K562 (cell line): Measurements from ENCODE around the gene GSG1. TPM values are rescaled to one million over a fixed set of nuclear protein-coding genes. Genes with fewer than 3 reads are reported as not detected.

ENCODE experiments used
- ATAC-seq: fragments of 200-7000 bp; cut with Tn5 transposase; 3 replicates; pipeline ENCODE4 v1.9.1; 2020; ENCODE audit warnings: moderate library complexity
- BruUV-seq: library from RNA; stranded (reverse); fragments of 400-500 nt; replicated peaks from 2 replicates; lab custom pipeline; 2021; lab: Mats Ljungman, UMichigan
- CTCF ChIA-PET: fragments of 300-600 bp; formaldehyde crosslinking; extraction: SDS; loops from one replicate; lab custom pipeline; 2021; ENCODE audit warnings: low intra/inter-chr PET ratio; lab: Yijun Ruan, JAX
- POLR2A ChIA-PET: fragments of 300-600, 350-650 bp; sonication (Branson Sonifier 250); formaldehyde crosslinking; extraction: SDS; loops from one replicate; lab custom pipeline; 2021; ENCODE audit warnings: antibody characterized with exemption, inconsistent platforms; lab: Yijun Ruan, JAX
- DNase-seq, 4 experiments: peaks; one replicate each; pipeline versions ENCODE4 v3.0.0 to v3.0.0-alpha.2; 2011 to 2018; ENCODE audit warnings: low spot score in 3 of 4, mixed read lengths in 3 of 4; ENCODE audit errors: extremely low read depth in 1 of 4
- FAIRE-seq: peaks from 2 replicates; lab custom pipeline; 2011; peaks lifted over from hg19 to GRCh38; lab: Jason Lieb, UNC
- H2AFZ ChIP-seq: 2 replicates; pipeline ENCODE4 v1.6.0; 2011; ENCODE audit warnings: low read depth, low read length, control low read depth, inconsistent platforms
- H3K27ac ChIP-seq: fragments of 200-600 bp; 3 replicates; pipeline ENCODE4 v1.8.0; 2011; ENCODE audit warnings: low read depth, mild to moderate bottlenecking, control low read depth, inconsistent platforms, low read length, moderate library complexity, mixed read lengths; ENCODE audit errors: extremely low read depth
- H3K27me3 ChIP-seq, 2 experiments: fragments of 300-600 bp in 1 of 2; 2 replicates in 1 of 2; 3 replicates in 1 of 2; pipeline versions ENCODE4 v1.6.0 to v1.8.0; 2011; ENCODE audit warnings: inconsistent platforms in 2 of 2, low read length in 2 of 2, mild to moderate bottlenecking in 1 of 2, mixed read lengths in 1 of 2, moderate library complexity in 1 of 2; ENCODE audit not compliant: control insufficient read depth in 2 of 2, insufficient read depth in 2 of 2
- H3K36me3 ChIP-seq: fragments of 300-600 bp; 3 replicates; pipeline ENCODE4 v1.8.0; 2011; ENCODE audit warnings: mild to moderate bottlenecking, low read length, inconsistent platforms; ENCODE audit not compliant: control insufficient read depth, insufficient read depth
- H3K4me1 ChIP-seq, 2 experiments: fragments of 200-600 bp in 1 of 2; replicated peaks in 1 of 2; 2 replicates in 1 of 2; 3 replicates in 1 of 2; pipeline versions ENCODE4 v1.5.1 to v1.8.0; 2011; ENCODE audit warnings: inconsistent platforms in 2 of 2, low read length in 2 of 2, mild to moderate bottlenecking in 1 of 2, mixed read lengths in 1 of 2, moderate library complexity in 1 of 2; ENCODE audit not compliant: control insufficient read depth in 2 of 2, insufficient read depth in 2 of 2
- H3K4me2 ChIP-seq: 2 replicates; pipeline ENCODE4 v1.6.1; 2011; ENCODE audit warnings: low read length, control low read depth, inconsistent platforms, mixed read lengths; ENCODE audit not compliant: insufficient read depth
- H3K4me3 ChIP-seq: fragments of 200-600 bp; sonication (generic), shearing (Covaris generic); 2 replicates; pipeline ENCODE4 v1.5.1; 2016; ENCODE audit warnings: control low read depth, inconsistent platforms
- H3K79me2 ChIP-seq: fragments of 200-600 bp; 3 replicates; pipeline ENCODE4 v1.8.0; 2011; ENCODE audit warnings: low read length, inconsistent platforms; ENCODE audit not compliant: control insufficient read depth, insufficient read depth
- H3K9ac ChIP-seq, 2 experiments: 2 replicates each; pipeline versions ENCODE4 v1.6.0 to v1.6.1; 2011; ENCODE audit warnings: low read depth in 2 of 2, low read length in 2 of 2, control low read depth in 1 of 2, inconsistent platforms in 1 of 2, mild to moderate bottlenecking in 1 of 2, mixed read lengths in 1 of 2; ENCODE audit not compliant: insufficient read depth in 1 of 2
- H3K9me1 ChIP-seq: one replicate; pipeline ENCODE4 v1.6.0; 2011; ENCODE audit warnings: inconsistent platforms, mild to moderate bottlenecking, low read length, moderate library complexity; ENCODE audit not compliant: control insufficient read depth, insufficient read depth
- H3K9me3 ChIP-seq: replicated peaks from 2 replicates; pipeline ENCODE4 v1.5.1; 2011; ENCODE audit warnings: low read depth, low read length, inconsistent platforms; ENCODE audit not compliant: control insufficient read depth, insufficient read depth
- H4K20me1 ChIP-seq: replicated peaks from 2 replicates; pipeline ENCODE4 v1.6.1; 2011; ENCODE audit warnings: low read length, inconsistent platforms, mixed read lengths; ENCODE audit not compliant: control insufficient read depth, insufficient read depth
- ARID3B ChIP-seq: fragments of 250-450 bp; sonication (Bioruptor Pico); IDR thresholded peaks from 2 replicates; pipeline ENCODE4 v1.4.0; 2020; ENCODE audit warnings: borderline replicate concordance
- CCNT2 ChIP-seq: IDR thresholded peaks from 2 replicates; pipeline ENCODE4 v1.6.1; 2011; ENCODE audit warnings: borderline replicate concordance, low read depth, mild to moderate bottlenecking, moderate library complexity, mixed read lengths, low read length; ENCODE audit not compliant: insufficient read length; ENCODE audit errors: extremely low read depth
- CEBPG ChIP-seq, 3 experiments: fragments of 200-800 bp in 1 of 3; sonication (Bioruptor generic) in 1 of 3; sonication (generic) in 1 of 3; formaldehyde crosslinking in 1 of 3; IDR thresholded peaks in 2 of 3; conservative IDR thresholded peaks in 1 of 3; 2 replicates each; pipeline versions ENCODE4 v1.6.1 to v1.8.0; 2016 to 2022; ENCODE audit warnings: missing compliant biosample characterization in 2 of 3, missing genetic modification characterization in 2 of 3, mild to moderate bottlenecking in 1 of 3, missing genetic modification reagents in 1 of 3
- FOS ChIP-seq: IDR thresholded peaks from 3 replicates; pipeline ENCODE4 v1.6.1; 2011; ENCODE audit not compliant: insufficient read length; ENCODE audit errors: extremely low read depth
- FOXJ3 ChIP-seq: sonication (generic); formaldehyde crosslinking; IDR thresholded peaks from 2 replicates; pipeline ENCODE4 v1.4.0; 2020; ENCODE audit warnings: mild to moderate bottlenecking, missing genetic modification reagents
- ID3 ChIP-seq, 2 experiments: fragments of 250-450 bp in 1 of 2; fragments of 450-650 bp in 1 of 2; sonication (Bioruptor Pico) in 1 of 2; IDR thresholded peaks; 2 replicates each; pipeline versions ENCODE4 v1.6.1 to v1.8.0; 2016 to 2021; ENCODE audit warnings: mild to moderate bottlenecking in 2 of 2, moderate library complexity in 2 of 2, missing compliant biosample characterization in 1 of 2, missing genetic modification characterization in 1 of 2
- MLLT1 ChIP-seq, 2 experiments: fragments of 450-650 bp; IDR thresholded peaks; 2 replicates each; pipeline ENCODE4 v1.6.1; 2016
- ZBTB9 ChIP-seq: fragments of 450-650 bp; formaldehyde crosslinking; IDR thresholded peaks from 2 replicates; pipeline ENCODE4 v1.4.0; 2020; ENCODE audit warnings: mild to moderate bottlenecking, moderate library complexity
- ZNF175 ChIP-seq: fragments of 200-800 bp; sonication (Bioruptor generic); IDR thresholded peaks from 2 replicates; pipeline ENCODE4 v1.6.1; 2016; ENCODE audit warnings: low read depth, mild to moderate bottlenecking, missing genetic modification characterization, missing compliant biosample characterization
- ZNF639 ChIP-seq, 2 experiments: fragments of 200-800 bp in 1 of 2; sonication (Bioruptor generic) in 1 of 2; sonication (generic) in 1 of 2; formaldehyde crosslinking in 1 of 2; IDR thresholded peaks in 1 of 2; conservative IDR thresholded peaks in 1 of 2; 2 replicates each; pipeline versions ENCODE4 v1.5.0 to v1.6.1; 2016 to 2020; ENCODE audit warnings: missing compliant biosample characterization in 1 of 2, missing genetic modification characterization in 1 of 2, missing genetic modification reagents in 1 of 2
- ZNF707 ChIP-seq: fragments of 250-450 bp; sonication (Bioruptor Pico); conservative IDR thresholded peaks from 2 replicates; pipeline ENCODE4 v1.8.0; 2022; ENCODE audit warnings: inconsistent platforms, mild to moderate bottlenecking, moderate library complexity
- WGBS: fragments of 100-300 bp; shearing (Covaris generic); methylation state at CpG from one replicate; pipeline ENCODE4 v1.1.6; 2016; ENCODE audit warnings: low coverage, mixed read lengths; ENCODE audit not compliant: insufficient coverage; ENCODE audit errors: missing lambda C conversion rate; 5-methylcytosine and 5-hydroxymethylcytosine counted together
- in situ Hi-C: fragments of 300-500 bp; cut with MboI; formaldehyde crosslinking; loops from 4 replicates; pipeline ENCODE4 v1.15.0; 2018; ENCODE audit warnings: inconsistent platforms, mixed read lengths
- intact Hi-C: fragments of 100-400 bp; cut with micrococcal nuclease; formaldehyde crosslinking; loops from 2 replicates; pipeline ENCODE4 v1.14.2; 2022
- polyA plus RNA-seq, 8 experiments: library from polyadenylated mRNA; depleted of rRNA in 4 of 8; stranded (reverse) in 5 of 8; unstranded in 3 of 8; fragments of >200 nt; fragmentation: Nextera tagmentation in 2 of 8; fragmentation: Illumina TruSeq in 1 of 8; extraction: Ambion mirVana in 2 of 8; extraction: Trizol in 1 of 8; gene quantifications; 2 replicates each; pipeline versions ENCODE4 v1.2.1 to v1.2.3, GENCODE V29; 2011 to 2014; ENCODE audit warnings: inconsistent platforms in 1 of 8, missing spikeins in 1 of 8
- total RNA-seq, 7 experiments: library from RNA; depleted of rRNA in 6 of 7; stranded (reverse); fragments of >200 nt in 6 of 7; fragmentation: Illumina TruSeq in 2 of 7; extraction: Trizol in 2 of 7; gene quantifications; 2 replicates each; pipeline versions ENCODE4 v1.2.1 to v1.2.3, GENCODE V29; 2011 to 2021; ENCODE audit warnings: low replicate concordance in 1 of 7

The GSG1 gene
- total and polyA plus RNA-seq, 9 of the 15 experiments (the other 6 are each of a cell fraction or from before 2014, with no cell fraction given): not detected

- Histone ChIP-seq H4K20me1 (no peaks in the 10 kb centered on the region; the same call in 1 of the 2 replicates), H3K9me1 (no peaks in the 10 kb centered on the region), H3K9ac (no peak overlapping the region), H3K4me3 (no peak overlapping the region), H3K4me2 (no peak overlapping the region), H3K4me1 (no peaks in the 10 kb centered on the region), H3K9me3 (no peaks in the 10 kb centered on the region), H3K36me3 (no peaks in the 10 kb centered on the region), H3K27ac (no peak overlapping the region), H3K79me2 (no peaks in the 10 kb centered on the region), H2AFZ (no peak overlapping the region), H3K27me3 (peaks cover 0 to 34% of the 10 kb centered on the region in 2 experiments; a peak in 2 of 5 replicates)
- intact Hi-C loops: no loop called here
- FAIRE-seq (no peak), ATAC-seq (no peak), DNase-seq (no peak)
- 0% methylated on average over 3 of the region's 3 CpGs for WGBS
- ChIA-PET POLR2A (interaction anchor here (0.6 kb wide), 1 partner anchor 35 kb away, joined by 3 read pairs; no protein-coding TSS in a partner anchor), CTCF (no interaction called here)
- no TSS peak for BruUV-seq
- in situ Hi-C loops: no loop called here
- TF ChIP-seq ZNF175 (CRISPR knock-in tag) (no peak), MLLT1 (IDR thresholded peaks at IDR 0.05) (no peak), CEBPG (CRISPR knock-in tag; IDR thresholded peaks at IDR 0.05) (no peak), CEBPG (tag; conservative IDR thresholded peaks at IDR 0.05 in 1 of 2, IDR thresholded peaks at IDR 0.05 in 1 of 2) (no peak), ARID3B (CRISPR knock-in tag) (no peak), ZBTB9 (CRISPR knock-in tag) (no peak), ID3 (CRISPR knock-in tag; IDR thresholded peaks at IDR 0.05) (no peak), ID3 (tag; IDR thresholded peaks at IDR 0.05) (no peak), ZNF707 (CRISPR knock-in tag) (no peak), FOS (no peak), FOXJ3 (CRISPR knock-in tag) (no peak), CCNT2 (no peak), ZNF639 (CRISPR knock-in tag; conservative IDR thresholded peaks at IDR 0.05 in 1 of 2, IDR thresholded peaks at IDR 0.05 in 1 of 2) (no peak)
Observed at GRCh38 chr12:13120413-13120812, 16.9 kb upstream of the GSG1 start.
